ENCODE data around the gene MMP24.
"Not testable (repeated sequence)": the region's sequence is repeated elsewhere in the genome, so short reads cannot be mapped to it uniquely, and the experiment has no call there.

MMP24 gene

DNA sequence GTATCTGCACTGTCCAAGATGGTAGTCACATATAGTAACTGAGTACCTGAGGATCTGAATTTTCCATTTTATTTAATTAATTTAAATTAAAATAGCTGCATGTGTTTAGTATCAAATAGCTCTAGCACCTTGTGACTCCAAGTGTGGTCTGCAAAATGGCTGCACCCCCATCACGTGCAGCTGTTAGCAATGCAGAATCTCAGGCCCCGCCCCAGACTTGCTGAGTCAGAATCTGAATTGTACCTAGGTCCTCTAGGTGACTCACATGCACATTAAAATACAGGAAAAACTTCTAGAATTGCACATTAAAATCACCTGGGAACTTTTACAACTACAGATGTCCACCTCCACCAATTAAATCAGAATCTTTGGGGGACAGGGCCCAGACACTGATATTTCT is 84.9 kb downstream of the MMP24 start:
- no peak for DNase-seq (ENCODE audit: low spot score)

DNA sequence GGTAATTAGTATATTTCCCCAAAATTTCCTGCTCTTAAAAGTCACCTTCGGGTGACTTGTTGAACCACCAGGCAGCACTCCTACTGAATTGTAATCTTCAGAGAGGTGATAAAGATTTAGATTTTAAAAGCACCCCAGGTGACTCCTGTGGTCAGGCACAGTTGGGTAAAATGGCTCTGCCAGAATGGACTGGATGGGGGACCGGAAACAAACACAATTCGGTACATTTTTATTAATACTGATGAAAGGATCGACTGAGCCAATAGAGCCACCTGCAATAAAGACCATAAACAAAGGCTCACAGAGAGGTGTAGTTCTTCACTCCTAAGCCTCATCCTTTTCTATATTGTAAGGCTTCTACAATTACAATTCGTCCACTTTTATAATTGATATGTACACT is 85.3 kb downstream of the MMP24 start:
- DNase-seq (ENCODE audit: low spot score), result no peak

GRCh38 chr20:35312318-35312717 is 85.8 kb downstream of the MMP24 start:
- DNase-seq (ENCODE audit: low spot score), result no peak

GRCh38 chr20:35314816-35315631 is 88.5 kb downstream of the MMP24 start:
- no peak for DNase-seq (ENCODE audit: low spot score)

GRCh38 chr20:35315632-35316020 is 89.1 kb downstream of the MMP24 start:
- not testable (repeated sequence) for DNase-seq (ENCODE audit: low spot score)

DNA sequence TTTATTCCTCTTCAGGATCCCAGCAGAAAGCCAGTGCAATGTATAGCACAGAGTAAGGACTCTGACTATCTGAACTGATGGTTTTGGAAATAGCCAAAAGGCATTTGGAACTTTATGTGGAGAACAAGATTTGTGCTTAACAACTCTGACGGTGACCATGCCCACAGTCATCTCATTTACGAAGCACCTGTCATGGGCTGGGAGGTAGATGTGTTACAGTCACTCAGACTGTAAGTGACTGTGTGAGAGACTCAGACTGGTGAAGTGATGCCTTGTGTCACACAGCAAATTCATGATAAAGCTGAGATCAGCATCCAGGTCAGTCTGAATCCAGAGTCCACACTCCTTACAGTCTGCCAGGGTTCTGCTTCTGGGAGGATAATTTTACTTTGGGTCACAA is 89.6 kb downstream of the MMP24 start:
- no peak for DNase-seq (ENCODE audit: low spot score)

- DNase-seq (ENCODE audit: low spot score), result no peak
Observed at GRCh38 chr20:35317416-35318210, 91.1 kb downstream of the MMP24 start.

DNA sequence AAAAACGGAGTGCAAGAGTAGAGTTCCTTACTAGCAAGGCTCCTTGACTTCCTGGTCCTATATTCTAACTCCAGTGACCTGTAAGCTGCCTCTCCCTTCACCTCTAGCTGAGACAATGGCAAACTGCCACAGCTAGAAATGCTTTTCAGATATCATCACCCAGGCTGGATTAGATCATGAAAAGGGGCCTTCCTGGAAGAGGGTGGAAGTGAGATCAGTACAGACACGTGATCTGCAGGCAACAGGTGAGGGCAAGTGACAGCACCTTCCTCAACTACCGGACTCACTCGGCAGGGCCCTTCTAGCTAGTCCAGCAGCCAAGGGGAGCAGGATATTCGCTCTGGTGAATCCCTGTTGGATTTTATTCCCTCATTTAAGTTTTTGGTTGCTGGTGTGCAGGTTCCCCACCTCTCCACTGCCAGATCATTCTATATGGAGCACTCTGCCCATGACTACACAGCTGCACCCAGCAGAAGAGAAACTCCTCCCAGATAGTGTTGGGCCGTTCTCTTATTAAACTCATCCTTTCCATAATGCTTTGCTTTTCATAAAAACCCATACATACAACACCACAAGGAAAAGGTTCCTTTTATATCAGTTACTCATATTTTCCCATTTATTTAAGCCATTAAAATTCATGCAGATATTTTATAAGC is 92.1 kb downstream of the MMP24 start:
- DNase-seq (ENCODE audit: low spot score), result no peak

DNA sequence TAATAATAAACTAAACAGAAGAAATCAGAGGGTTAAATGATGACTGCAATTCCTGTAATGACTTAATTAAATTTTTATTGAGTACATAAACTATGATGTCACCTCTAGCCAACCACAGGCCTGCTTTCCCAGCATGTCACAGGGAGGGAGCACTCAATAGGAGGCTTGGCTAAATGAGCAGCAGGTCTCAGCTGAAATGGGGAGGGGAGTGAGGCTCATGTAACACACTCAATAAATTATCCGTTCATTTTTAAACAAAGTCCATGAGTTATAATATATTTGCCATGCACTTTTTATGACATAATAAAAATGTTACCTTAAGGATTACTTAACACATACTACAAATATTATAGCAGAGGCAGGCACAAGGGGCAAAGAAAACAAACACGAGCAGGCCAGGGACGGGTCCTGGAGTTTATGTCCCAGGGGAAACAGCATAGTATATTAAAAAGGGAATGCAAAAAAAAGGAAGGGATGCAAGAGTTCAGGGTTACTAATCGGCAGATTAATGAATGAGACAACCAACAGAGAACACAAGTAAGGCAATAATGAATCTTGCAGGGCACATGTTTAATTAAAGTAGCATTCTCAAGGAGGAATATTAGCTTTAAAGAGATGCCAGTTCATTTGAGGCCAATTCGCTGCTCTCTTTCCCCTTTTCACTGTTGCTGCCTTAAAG is 92.8 kb downstream of the MMP24 start:
- DNase-seq (ENCODE audit: low spot score), result no peak

- no peak for DNase-seq (ENCODE audit: low spot score)
Observed at GRCh38 chr20:35319871-35320197, 93.3 kb downstream of the MMP24 start.

DNA sequence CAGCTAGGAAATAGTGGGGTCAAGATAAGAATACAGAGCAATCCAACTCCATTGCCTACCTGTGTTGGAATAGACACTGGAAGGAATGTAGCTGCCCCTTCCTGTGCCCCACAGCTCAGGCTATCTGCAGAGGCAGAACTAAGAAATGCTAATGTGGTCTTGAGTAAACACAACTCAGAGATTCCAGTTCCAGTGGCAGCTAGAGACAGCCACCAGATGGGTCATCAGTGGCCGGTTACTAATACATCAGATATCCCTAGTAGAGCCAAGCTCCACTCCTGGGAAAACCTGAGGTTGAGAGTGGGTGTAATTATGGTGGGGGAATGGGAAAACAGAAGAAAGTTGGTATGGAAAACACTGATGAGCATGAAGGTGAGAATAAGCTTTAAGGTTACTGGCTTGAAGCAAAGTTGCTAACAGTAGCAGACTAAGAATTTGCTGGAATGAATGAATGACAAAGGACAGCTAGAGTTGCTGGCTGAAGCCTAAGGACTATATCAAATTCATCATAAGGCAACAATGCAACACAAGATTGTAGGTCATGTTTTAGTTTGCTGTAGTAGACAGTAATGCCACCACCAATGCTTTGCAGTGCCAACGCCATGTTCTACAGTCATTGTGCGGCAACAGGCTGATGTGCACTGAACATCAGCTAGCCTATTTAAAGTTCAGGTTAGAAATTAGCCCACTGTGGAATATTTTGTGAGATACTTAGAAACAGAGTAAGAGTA is 94.1 kb downstream of the MMP24 start:
- no peak for DNase-seq (ENCODE audit: low spot score)

DNA sequence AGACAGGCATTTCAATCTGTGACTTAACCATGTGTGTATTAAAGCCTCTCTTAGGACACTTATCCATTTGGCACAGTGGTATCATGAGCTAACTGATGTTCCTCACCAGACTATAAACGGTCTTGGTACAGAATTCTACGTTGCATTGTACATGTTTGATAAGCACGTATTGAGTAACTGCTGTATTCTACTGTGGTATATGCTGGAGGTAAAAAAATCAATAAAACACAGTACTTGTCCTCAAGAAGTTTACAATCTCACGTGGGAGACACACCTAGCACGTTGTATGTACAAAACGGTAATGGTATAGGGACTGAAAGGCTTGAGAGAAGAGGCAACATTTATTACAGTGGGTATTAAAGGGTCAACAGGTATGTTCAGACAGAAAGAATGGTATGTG is 98.9 kb downstream of the MMP24 start:
- peak; percentile 43 for DNase-seq (ENCODE audit: low spot score)

DNA sequence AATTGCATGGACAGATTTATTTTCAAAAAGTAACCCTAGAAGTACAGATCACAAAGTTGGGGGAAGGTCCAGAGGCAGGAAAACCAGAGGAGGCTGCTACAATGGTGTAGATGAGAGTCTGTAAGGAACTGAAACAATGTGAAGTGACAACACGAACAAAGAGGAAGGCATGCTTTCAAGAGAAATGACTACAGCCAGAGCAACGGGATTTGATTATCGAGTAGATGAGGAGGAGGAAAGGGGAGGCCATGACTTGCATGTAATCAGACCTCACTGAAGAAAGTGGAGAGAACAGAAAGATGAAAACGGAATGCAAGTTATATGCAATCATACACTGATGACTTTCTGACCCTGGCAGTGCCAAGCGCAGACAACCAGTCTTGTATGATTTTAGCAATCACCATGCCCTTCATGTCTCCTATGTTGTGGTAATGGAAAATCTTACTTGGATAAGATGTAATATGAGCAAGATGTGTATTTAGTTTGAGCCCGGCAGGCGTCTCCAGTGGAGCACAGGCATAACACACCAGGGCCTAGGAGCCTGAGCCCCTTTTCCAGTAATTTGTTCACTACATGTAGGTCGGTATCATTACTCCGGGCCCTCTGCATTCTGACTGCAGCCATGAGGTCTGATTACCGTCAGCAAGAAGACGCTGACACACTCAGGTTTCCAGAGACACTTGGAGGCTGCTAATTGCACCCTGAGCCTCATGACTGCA is 99.7 kb downstream of the MMP24 start:
- DNase-seq (ENCODE audit: low spot score), result no peak
